NB4 (cell line): ENCODE measurements around the gene HHATL.

Experiments used
- DNase-seq: peaks from one replicate; pipeline ENCODE4 v3.0.0; 2010; ENCODE audit warnings: low read depth
- H3K4me3 ChIP-seq: one replicate; pipeline ENCODE4 v1.5.1; 2011; ENCODE audit warnings: mild to moderate bottlenecking, low read depth, low read length, moderate library complexity
- CTCF ChIP-seq: IDR thresholded peaks from one replicate; pipeline ENCODE4 v1.5.1; 2012; ENCODE audit warnings: low read depth, low read length
- MAX ChIP-seq: IDR thresholded peaks from 2 replicates; pipeline ENCODE4 v1.6.1; 2011; ENCODE audit warnings: low read depth, low read length
- MYC ChIP-seq: IDR thresholded peaks from 2 replicates; pipeline ENCODE4 v1.6.1; 2011; ENCODE audit warnings: low read depth, low read length
- POLR2A ChIP-seq: IDR thresholded peaks from 2 replicates; pipeline ENCODE4 v1.6.1; 2011; ENCODE audit warnings: mild to moderate bottlenecking; ENCODE audit not compliant: insufficient read length; ENCODE audit errors: extremely low read depth

Gene HHATL

GRCh38 chr3:42708611-42709151 lies 6.1 kb upstream of the HHATL start:
- H3K4me3 ChIP-seq: no peak overlapping the region
- DNase-seq: no peak
- TF ChIP-seq MYC (no peak), CTCF (no peak), MAX (no peak), POLR2A (no peak)

GRCh38 chr3:42707620-42708355 lies 5.2 kb upstream of the HHATL start:
- DNase-seq: no peak
- TF ChIP-seq MYC (no peak), MAX (no peak), POLR2A (no peak), CTCF (no peak)
- H3K4me3 ChIP-seq: no peak overlapping the region

GRCh38 chr3:42706721-42707619 lies 4.4 kb upstream of the HHATL start:
- no peak for TF ChIP-seq MAX
- TF ChIP-seq POLR2A: no peak
- no peak for TF ChIP-seq CTCF
- no peak for TF ChIP-seq MYC
- DNase-seq: no peak

GRCh38 chr3:42705962-42706585 lies 3.5 kb upstream of the HHATL start:
- no peak for DNase-seq
- no peak overlapping the region for H3K4me3 ChIP-seq
- TF ChIP-seq MYC (no peak), CTCF (no peak), MAX (no peak), POLR2A (no peak)

More at GRCh38 chr3:42706721-42707619, 4.4 kb upstream of the HHATL start:
- no peak overlapping the region for H3K4me3 ChIP-seq

- no peak for DNase-seq
- H3K4me3 ChIP-seq: no peak overlapping the region
- no peak for TF ChIP-seq CTCF
- TF ChIP-seq MAX: no peak
- TF ChIP-seq POLR2A: no peak
- no peak for TF ChIP-seq MYC
Measured at GRCh38 chr3:42705058-42705767, 2.6 kb upstream of the HHATL start.
